Left renal pelvis (tissue), 4 donors: Measurements from ENCODE around the gene CHD9. TPM values are rescaled to one million over a fixed set of nuclear protein-coding genes. Genes with fewer than 3 reads are reported as not detected.
"Not testable (repeated sequence)": the region's sequence is repeated elsewhere in the genome, so short reads cannot be mapped to it uniquely, and the experiment has no call there.

ENCODE experiments used
- DNase-seq, 4 donors: peaks; one replicate each; pipeline ENCODE4 v3.0.0-alpha.2; 2013; ENCODE audit warnings: low read depth in 4 of 4, low spot score in 3 of 4
- polyA plus RNA-seq, 4 donors: library from polyadenylated mRNA; unstranded; fragments of 120-200 nt; gene quantifications; one replicate each; pipeline ENCODE4 v1.2.1, GENCODE V29; 2013; ENCODE audit not compliant: insufficient read length in 4 of 4

CHD9 gene
- polyA plus RNA-seq, 4 donors: 55.3 to 62.6 (median 59.7) TPM

DNA sequence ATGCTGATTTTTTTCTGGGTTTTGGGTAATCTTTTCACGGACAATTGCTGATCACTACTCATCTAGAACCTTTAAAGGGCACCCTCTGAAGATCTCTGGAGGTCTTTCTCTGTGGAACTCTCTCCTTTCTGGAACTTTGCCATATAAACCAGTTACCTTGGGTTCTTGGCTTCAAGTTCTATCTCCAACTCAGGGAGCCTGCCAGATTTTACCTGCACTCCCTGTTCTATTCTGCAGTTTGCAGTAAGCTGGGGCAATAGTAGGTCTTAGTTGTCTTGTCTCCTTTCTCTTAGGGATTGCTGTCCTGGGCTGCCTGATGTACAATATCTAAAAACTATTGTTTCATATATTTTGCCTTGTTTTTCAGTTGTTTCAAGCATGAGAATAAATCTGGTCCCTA is 120.3 kb downstream of the CHD9 start:
- no peak for DNase-seq

DNA sequence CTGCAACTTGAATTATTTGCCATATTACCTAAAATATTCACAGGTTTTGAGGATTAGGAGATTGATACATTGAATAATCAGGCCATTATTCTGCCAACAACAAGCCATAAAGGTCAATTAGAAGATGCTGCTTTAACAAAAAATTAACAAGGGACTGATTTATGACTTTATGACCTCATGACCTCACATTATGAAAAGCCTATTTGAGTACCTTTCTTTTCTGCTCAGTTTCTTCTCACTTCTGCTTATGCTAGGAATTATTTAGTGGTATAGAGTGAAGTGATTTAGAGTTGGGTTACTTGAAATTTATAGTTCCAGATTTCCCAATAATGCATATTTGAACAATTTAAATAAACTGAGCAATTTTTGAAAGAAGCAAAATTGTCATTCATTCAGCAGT is 121.6 kb downstream of the CHD9 start:
- no peak for DNase-seq

DNA sequence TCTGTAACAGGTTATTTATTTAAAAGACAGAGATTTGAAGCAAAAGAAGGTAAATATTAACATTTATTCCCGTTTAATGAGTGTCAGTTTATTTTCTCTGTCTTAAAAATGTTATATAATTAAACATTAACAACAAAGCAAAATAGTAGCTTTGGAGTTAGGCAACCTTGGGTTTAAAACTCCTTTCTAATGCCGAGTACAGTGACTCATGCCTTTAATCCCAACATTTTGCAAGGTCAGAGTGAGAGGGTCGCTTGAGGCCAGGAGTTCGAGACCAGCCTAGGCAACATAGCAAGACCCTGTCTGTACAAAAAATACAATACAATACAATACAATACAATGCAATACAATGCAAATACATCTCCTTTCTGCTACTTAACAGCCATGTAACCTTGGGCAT is 128.7 kb downstream of the CHD9 start:
- DNase-seq: no peak

DNA sequence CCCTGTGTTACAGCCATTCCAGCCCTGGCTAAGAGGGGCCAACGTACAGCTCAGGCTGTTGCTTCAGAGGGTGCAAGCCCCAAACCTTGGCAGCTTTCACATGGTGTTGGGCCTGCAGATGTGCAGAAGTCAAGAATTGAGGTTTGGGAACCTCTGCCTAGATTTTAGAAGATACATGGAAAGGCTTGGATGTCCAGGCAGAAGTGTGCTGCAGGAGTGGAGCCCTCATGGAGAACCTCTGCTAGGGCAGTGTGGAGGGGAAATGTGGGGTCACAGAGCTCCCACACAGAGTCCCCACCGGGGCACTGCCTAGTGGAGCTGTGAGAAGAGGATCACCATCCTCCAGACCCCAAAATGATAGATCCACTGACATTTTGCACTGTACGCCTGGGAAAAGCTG is 130.9 kb downstream of the CHD9 start:
- not testable (repeated sequence) for DNase-seq

DNA sequence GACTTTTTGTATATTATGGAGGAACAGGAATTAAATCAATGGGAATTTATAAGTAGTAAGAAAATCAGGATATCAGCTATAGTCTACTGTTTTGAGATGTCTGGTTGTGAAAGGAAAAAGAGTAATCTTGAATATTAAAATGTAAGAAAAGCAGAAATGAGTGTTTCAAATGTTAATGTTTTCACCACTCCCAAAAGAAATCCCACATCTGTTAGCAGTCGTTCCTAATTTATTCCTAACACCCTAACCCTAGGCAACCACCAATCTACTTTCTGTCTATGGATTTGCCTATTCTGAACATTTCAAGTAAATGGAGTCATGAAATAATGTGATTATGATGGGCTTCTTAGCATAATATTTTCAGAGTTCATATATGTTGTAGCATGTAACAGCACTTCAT is 133.0 kb downstream of the CHD9 start:
- DNase-seq: no peak

DNA sequence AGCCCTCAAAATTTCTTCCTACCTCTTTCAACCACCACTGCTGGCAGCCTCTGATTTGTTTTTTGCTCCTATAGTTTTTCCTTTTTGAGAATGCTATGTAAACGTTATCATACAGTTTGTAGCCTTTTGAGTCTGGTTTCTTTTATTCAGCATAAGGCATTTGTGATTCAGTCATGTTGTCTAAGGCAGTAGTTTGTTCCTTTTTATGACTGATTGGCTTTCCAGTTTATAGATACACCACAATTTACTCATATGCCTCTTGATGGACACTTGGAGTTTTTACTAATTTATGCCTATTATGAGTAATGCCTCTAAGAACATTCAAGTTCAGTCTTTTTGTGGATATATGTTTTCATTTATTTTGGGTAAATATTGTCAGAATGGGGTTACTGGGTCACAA is 136.6 kb downstream of the CHD9 start:
- no peak for DNase-seq

DNA sequence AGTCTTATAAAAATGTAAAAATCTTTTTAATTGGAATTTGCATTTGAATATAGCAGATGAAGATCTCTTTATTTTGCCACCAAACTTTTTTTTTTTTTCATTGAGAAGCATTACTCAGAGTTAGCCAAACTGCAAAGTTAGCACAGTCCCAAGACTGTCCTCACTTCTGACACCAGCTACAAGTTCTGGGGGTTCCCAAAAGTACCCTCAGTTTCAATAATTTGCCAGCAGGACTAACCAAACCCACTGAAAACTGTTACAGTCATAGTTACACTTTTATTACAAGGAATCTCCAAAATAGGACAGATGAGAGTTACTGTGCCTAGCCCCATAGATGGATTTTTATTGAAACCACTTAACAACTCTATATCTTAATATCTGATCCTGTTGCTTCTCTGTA is 144.1 kb downstream of the CHD9 start:
- DNase-seq: no peak

DNA sequence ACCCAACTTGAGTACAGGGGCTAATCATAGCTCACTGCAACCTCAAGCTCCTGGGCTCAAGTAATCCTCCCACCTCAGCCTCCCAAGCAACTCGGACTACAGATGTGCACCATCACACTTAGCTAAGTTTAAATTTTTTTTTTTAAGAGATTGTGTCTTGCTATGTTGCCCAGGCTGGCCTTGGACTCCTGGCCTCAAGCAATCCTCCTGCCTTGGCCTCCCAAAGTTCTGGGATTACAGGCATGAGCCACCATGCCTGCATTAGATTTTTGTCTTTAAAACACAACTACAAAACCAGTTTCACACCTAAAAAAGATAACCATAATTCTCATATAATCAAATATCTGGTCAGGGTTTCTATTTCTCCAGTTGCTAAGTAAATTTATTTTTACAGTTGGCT is 147.1 kb downstream of the CHD9 start:
- no peak for DNase-seq

DNA sequence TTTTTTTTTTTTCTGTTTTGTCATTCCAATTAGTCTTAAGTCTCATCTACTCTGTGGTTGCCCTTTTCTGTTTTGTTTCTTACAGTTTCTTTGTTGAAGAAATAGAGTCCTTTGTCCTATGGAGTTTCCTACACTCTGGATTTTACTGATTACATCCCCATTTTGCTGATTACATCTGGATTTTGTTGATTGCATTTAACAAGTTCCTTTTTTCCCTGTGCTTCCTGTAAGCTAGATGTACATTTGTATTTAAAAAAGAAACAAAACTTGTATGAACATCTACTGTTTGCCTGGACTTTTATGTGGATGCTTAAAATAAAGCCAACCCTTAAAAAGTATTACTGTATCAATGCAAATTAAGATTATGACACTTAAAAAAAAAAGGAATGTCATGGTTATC is 147.6 kb downstream of the CHD9 start:
- no peak for DNase-seq

DNA sequence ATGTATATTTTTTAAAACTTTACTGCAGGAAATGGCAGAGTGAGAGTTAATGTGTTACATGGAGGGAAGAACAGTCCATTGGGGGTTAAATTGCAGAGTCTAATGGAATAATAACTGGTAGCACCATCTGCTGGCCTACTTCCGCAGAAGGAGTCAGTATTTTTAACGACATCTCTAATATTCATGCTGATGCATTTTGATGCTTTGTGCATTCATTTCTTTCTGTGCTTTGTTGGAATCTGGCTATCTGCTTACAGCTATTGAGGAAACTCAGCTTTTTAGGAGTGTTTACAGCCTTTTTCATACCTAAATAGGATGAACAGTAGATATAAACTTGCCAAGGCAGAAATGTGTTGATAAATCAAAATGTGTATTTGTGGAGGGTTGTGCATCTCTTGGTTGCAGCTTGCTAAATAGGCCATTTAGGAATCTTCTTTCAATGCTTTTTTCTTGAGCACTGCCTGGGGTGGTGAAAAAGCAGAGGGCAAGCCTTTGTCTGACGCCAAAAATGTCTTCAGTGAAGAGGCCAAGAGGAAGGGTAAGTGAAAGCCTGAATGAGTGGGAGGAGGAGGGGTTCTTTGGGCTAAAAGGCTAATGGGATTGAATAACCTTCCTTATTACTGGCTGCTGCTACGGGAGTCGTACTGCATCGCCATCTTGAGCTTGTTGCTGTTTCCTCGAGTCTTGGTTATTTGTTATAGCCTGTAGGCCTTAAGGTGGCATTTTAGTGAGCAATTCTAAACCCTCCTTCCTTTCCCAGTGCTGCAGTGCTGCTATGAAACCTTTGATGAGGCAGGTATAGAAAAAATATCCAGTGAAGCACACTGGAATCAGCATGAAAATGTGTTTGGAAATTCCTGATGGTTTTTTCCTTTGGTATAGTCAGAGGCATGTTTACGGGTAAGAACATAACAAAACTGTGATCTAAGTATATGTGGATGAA is 153.3 kb downstream of the CHD9 start:
- DNase-seq: peak; percentile 80 to 86 (median 83)

DNA sequence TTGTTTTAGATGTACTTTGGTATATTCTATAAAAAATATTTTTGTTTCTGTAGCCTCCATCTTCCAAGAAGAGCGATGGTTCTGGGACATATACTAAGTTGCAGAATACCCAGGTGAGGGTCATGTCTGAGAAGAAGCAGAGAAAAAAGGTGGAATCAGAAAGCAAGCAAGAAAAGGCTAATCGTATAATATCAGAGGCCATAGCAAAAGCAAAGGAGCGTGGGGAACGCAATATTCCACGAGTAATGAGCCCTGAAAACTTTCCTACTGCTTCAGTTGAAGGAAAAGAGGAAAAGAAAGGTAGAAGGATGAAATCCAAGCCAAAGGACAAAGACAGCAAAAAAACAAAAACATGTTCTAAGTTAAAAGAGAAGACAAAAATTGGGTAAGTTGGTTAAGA is 154.6 kb downstream of the CHD9 start:
- DNase-seq: no peak

DNA sequence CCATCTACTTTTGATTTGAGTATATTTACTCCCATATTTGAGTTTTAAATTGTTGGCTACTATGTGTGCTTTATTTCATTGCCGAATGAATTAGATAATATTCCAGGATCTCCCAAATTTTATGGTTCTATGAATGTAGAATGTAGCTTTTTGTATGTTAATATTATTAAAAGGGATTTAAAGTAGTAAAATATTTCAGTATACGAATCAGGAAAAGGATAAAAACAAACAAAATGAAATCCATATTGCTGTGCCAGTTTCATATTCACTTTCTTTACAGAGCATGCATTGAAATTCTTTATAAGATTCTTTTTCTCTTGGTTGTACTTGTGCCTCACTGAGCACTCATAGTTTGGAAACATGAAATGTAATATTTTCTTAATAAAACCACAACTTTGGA is 155.1 kb downstream of the CHD9 start:
- DNase-seq: no peak

DNA sequence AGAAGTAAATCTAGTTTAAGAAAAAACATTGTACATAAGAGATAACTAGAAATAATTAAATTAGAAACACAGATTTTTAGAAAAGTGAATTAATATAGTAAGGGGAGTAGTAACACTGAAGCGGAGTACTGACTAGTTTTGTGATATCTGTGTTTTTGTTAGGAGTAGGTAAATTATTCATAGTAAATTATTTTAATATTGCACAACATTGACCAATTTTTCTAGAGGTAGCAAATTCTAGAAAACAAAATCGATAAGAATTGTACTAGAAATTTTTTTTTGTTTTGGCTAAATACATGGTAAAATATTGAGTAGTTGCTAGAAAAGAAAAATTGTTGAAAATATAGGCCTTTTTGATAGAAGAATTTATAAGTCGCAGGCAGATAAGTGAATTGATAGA is 156.5 kb downstream of the CHD9 start:
- DNase-seq: no peak

DNA sequence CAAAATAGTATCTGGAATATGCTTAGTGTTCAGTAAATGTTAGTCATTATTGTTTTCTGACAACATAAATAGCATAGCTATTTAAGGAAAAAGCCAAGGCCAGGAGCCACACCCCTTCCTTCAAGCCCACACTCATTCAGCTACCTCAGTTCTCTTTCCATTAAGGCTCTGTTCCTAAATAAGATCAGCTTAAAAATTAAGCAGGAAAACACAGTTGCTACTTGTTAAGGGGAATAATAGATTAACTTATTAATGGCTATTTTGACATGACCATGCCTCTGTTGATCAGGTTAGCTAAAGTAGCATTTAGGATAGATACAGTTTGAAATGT is 158.1 kb downstream of the CHD9 start:
- DNase-seq: no peak

DNA sequence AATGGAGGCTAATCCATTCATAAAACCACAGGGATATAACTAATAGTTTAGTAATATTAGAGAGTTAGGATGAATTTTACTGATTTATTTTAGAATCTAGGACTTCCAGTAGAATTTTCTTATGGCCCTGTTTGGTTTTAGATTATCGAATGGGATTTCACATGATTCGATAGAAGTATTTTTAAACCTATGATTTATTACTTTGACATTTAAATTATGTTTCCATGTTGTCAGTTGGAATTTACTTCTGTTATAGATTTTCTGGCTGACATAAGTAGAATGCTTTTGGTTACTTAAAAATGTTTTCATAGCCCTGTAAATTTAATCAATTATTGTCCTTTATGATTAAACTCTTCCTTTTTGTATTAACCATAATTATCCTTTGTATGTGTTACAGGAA is 158.8 kb downstream of the CHD9 start:
- DNase-seq: no peak

DNA sequence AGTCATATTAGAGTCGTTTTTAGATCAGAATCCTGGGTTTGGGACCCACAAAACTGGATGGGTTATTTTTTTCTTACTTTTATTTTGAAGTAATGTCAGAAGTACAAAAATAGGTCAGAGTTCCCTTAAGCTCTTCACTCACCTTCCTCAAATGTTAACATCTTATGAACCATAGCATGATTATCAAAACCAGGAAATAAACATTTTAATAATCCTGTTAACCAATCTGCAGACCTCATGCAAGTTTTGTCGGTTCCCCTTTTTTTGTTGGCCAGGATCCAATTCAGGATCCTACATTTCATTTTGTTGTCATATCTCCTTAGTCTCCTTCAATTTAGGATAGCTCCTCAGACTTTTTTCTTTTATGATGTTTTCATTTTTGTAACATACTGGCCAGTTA is 162.0 kb downstream of the CHD9 start:
- DNase-seq: no peak

DNA sequence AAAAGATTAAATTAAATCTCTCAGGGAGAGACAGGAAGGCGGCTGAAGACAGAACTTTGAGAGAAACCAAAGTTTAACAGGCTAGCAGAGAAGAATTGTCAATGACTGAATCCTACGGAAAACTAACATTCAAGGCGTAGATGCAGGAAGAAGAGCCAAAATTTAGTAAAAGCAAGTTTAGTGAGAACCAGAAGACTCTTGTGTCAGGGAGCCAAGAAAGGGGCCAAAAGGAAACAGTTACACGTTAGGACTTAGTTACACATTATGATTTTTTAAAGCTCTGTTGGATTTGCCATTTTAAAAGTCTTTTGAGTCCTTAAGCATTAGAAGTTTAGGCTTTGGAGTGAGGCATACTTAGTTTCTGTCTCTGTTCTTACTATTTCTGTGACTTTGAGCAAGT is 164.6 kb downstream of the CHD9 start:
- DNase-seq: no peak

DNA sequence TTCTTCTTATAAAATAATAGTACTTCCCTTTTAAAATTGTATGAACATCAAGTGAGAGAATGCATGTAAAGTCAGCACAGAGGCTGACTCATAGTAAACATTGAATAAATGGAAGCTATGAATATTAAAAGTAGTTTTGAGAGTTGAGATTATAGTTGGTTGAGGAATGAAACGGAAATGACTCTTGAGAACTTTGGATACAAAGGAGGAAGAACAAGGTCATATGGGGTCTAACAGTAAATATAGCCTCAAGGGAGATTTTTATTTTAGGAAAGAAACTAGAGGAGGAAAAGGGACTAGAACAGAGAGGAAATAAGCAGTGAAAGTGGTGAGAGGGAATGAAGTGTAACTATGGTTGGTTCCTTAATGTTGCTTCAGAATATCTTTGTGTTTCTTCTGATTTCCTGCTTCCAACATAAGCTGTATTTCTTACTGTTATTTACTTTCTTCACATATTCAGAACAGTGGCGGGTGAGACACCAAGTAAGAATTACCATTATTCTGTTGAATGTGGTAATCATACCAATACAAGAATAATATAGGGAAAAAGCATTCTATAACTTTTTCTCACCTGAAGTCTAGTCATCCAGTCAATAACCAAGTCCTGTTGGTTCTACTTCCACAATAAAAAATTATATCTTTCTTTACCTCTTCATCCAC is 165.1 kb downstream of the CHD9 start:
- no peak for DNase-seq

DNA sequence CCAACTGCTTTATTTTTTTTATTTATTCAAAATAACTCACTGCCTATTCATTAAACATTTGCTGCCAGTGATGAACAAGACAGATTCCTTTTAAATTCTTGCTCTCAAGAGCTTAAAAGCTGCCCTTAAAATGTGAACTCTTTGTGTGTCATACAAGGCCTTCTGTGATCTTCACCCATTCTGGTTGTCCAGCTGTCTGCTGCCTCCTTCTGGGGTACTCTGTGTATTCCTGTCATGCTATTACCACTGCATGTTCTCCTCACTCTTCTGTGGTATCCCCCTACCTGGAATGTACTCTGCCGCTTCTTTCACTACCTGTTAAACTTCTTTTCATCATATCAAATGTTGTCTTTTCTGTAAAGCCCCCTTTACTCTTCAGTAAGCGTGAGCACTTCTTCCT is 165.8 kb downstream of the CHD9 start:
- DNase-seq: no peak

DNA sequence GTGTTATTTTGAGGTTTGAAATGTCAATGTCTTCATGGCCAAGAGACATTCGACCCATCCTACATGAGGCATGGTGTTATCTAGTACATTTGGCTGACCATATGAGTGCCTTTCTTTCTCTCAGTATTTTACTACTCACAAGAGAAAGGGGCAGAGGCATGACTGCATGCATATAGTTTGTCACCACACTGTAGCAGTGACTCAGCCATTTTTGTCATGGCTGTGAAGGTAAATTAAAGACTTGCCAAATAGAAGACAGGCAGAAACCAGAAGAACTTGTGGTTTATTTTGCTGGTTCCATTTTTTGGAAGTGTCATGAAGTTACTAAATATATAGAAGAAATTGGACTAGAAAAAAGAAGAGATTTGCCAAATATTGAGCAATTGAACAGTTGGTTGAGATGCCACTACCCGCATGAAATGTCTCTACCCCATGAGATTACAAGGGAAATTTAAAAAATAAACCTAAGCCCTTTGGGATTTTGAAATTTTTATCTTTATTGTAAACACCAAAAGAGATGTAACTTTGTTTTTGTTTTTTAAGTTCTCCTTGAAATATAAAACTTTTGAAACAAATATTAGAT is 170.3 kb downstream of the CHD9 start:
- no peak for DNase-seq

DNA sequence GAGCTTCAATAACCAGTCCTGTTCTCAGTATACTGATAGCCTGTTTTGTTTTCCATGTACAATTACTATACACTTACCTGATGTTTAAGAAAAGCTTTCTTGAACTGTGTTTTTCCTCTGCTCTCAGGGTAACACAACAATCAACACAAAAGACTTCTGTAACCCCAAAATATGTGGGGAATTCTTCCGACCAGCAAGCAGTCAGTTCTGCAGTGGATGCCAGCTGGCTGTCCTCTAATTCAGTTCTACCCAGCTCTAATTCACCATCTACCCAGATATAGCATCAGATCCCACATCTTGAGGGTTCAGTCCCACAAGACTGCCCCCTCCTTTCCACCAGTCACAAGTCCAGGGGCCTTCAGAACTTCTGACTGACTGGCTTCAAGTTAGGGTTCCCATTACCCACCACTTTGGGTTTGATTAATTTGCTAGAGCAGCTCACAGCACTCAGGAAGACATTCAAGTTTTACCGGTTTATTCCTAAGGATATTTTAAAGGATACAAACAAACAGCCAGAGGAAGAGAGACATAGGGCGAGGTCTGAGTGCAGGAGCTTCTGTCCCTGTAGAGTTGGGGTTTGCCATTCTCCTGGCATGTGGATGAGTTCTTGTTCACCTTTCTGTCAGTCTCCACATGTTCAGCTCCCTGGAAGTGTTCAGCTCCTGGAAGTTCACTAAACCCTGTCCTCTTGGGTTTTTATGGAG is 178.2 kb downstream of the CHD9 start:
- no peak for DNase-seq
